SJCRH30 (cell line): ENCODE measurements around the gene EIF3C. TPM values are rescaled to one million over a fixed set of nuclear protein-coding genes. Genes with fewer than 3 reads are reported as not detected.
"Not testable (repeated sequence)": the region's sequence is repeated elsewhere in the genome, so short reads cannot be mapped to it uniquely, and the experiment has no call there.

Experiments used
- DNase-seq, 2 experiments: peaks; one replicate each; pipeline ENCODE4 v3.0.0-alpha.2; 2015 to 2020
- H3K27ac ChIP-seq: fragments of 250-450 bp; sonication (Bioruptor Pico); 2 replicates; pipeline ENCODE4 v1.5.1; 2020; ENCODE audit warnings: mild to moderate bottlenecking, moderate library complexity
- H3K27me3 ChIP-seq: fragments of 250-450 bp; sonication (Bioruptor Pico); 2 replicates; pipeline ENCODE4 v1.5.1; 2020; ENCODE audit warnings: mild to moderate bottlenecking, moderate library complexity
- H3K36me3 ChIP-seq: fragments of 250-450 bp; sonication (Bioruptor Pico); 2 replicates; pipeline ENCODE4 v1.5.1; 2020; ENCODE audit warnings: mild to moderate bottlenecking, moderate library complexity
- H3K4me1 ChIP-seq: fragments of 250-450 bp; sonication (Bioruptor Pico); 2 replicates; pipeline ENCODE4 v1.5.1; 2020; ENCODE audit warnings: mild to moderate bottlenecking, moderate library complexity
- H3K4me3 ChIP-seq: fragments of 250-450 bp; sonication (Bioruptor Pico); 2 replicates; pipeline ENCODE4 v1.5.1; 2020; ENCODE audit warnings: mild to moderate bottlenecking, moderate library complexity
- H3K9me3 ChIP-seq: fragments of 250-450 bp; sonication (Bioruptor Pico); replicated peaks from 2 replicates; pipeline ENCODE4 v1.5.1; 2020; ENCODE audit warnings: mild to moderate bottlenecking, moderate library complexity
- total RNA-seq: library from RNA; depleted of rRNA; stranded (reverse); fragments of >200 nt; shearing (Covaris generic); gene quantifications from 2 replicates; pipeline ENCODE4 v1.2.3, GENCODE V29; 2014; rRNA removed

EIF3C gene
- total RNA-seq, 1 experiment from 2014 or later: 361 TPM

GRCh38 chr16:28732455-28733124, 21.3 kb downstream of the EIF3C start:
- not testable (repeated sequence) for H3K4me3 ChIP-seq, DNase-seq, H3K36me3 ChIP-seq, H3K9me3 ChIP-seq, H3K4me1 ChIP-seq, H3K27ac ChIP-seq, H3K27me3 ChIP-seq

- H3K4me3 ChIP-seq, H3K4me1 ChIP-seq, DNase-seq, H3K27ac ChIP-seq, H3K27me3 ChIP-seq, H3K9me3 ChIP-seq, H3K36me3 ChIP-seq: not testable (repeated sequence)
Measured at GRCh38 chr16:28739787-28740186, 28.5 kb downstream of the EIF3C start.

- not testable (repeated sequence) for H3K27me3 ChIP-seq, H3K4me1 ChIP-seq, H3K4me3 ChIP-seq, H3K9me3 ChIP-seq, DNase-seq, H3K27ac ChIP-seq, H3K36me3 ChIP-seq
Measured at GRCh38 chr16:28740631-28741030, 29.4 kb downstream of the EIF3C start.

- not testable (repeated sequence) for H3K27me3 ChIP-seq, H3K4me1 ChIP-seq, DNase-seq, H3K27ac ChIP-seq, H3K4me3 ChIP-seq, H3K9me3 ChIP-seq, H3K36me3 ChIP-seq
Measured at GRCh38 chr16:28741295-28741694, 30.0 kb downstream of the EIF3C start.

GRCh38 chr16:28746618-28747350, 35.5 kb downstream of the EIF3C start:
- not testable (repeated sequence) for DNase-seq, H3K4me1 ChIP-seq, H3K36me3 ChIP-seq, H3K27ac ChIP-seq, H3K9me3 ChIP-seq, H3K4me3 ChIP-seq, H3K27me3 ChIP-seq

GRCh38 chr16:28749997-28750465, 38.8 kb downstream of the EIF3C start:
- not testable (repeated sequence) for H3K4me3 ChIP-seq, H3K27ac ChIP-seq, H3K9me3 ChIP-seq, H3K27me3 ChIP-seq, H3K36me3 ChIP-seq, H3K4me1 ChIP-seq
- peak in 1 of 2 experiments; percentile 20 for DNase-seq

- H3K4me3 ChIP-seq, H3K9me3 ChIP-seq, DNase-seq, H3K4me1 ChIP-seq, H3K27ac ChIP-seq, H3K36me3 ChIP-seq, H3K27me3 ChIP-seq: not testable (repeated sequence)
Measured at GRCh38 chr16:28750469-28751067, 39.3 kb downstream of the EIF3C start.

GRCh38 chr16:28751487-28751886, 40.2 kb downstream of the EIF3C start, which contains the start of gene NPIPB9:
NPIPB9 (plus strand) TSS chr16:28751787.
- not testable (repeated sequence) for H3K4me3 ChIP-seq, H3K27me3 ChIP-seq, H3K4me1 ChIP-seq, DNase-seq, H3K9me3 ChIP-seq, H3K27ac ChIP-seq, H3K36me3 ChIP-seq

GRCh38 chr16:28781697-28782096, 70.4 kb downstream of the EIF3C start:
- not testable (repeated sequence) for H3K27me3 ChIP-seq, H3K27ac ChIP-seq, H3K4me3 ChIP-seq, H3K36me3 ChIP-seq, H3K4me1 ChIP-seq, H3K9me3 ChIP-seq, DNase-seq

GRCh38 chr16:28782357-28782756, 71.1 kb downstream of the EIF3C start:
- H3K27me3 ChIP-seq, H3K9me3 ChIP-seq, H3K27ac ChIP-seq, H3K36me3 ChIP-seq, H3K4me3 ChIP-seq, DNase-seq, H3K4me1 ChIP-seq: not testable (repeated sequence)

Other genes starting within 250 kb of the EIF3C start
- not detected in 2 replicates for gene NPIPB7, start 239.1 kb upstream of the EIF3C start, total RNA-seq
- gene CLN3, start 219.4 kb upstream of the EIF3C start, total RNA-seq: 7.3 and 10.2 TPM in 2 replicates
- not detected in 2 replicates for gene APOBR, start 216.8 kb upstream of the EIF3C start, total RNA-seq
- gene IL27, start 204.6 kb upstream of the EIF3C start, total RNA-seq: not detected in 2 replicates
- gene NUPR1, start 172.5 kb upstream of the EIF3C start, total RNA-seq: not detected in 2 replicates
- 13.1 and 14.4 TPM in 2 replicates for gene SGF29, start 157.5 kb upstream of the EIF3C start, total RNA-seq
- not detected in 2 replicates for gene SULT1A2, start 114.4 kb upstream of the EIF3C start, total RNA-seq
- gene SULT1A1, start 101.4 kb upstream of the EIF3C start, total RNA-seq: 1.4 and 1.8 TPM in 2 replicates
- not detected in 2 replicates for gene NPIPB8, start 73.4 kb upstream of the EIF3C start, total RNA-seq
- 1.1 TPM in 1 of 2 replicates, not detected in the other for gene NPIPB9, start 40.3 kb downstream of the EIF3C start, total RNA-seq
- 55.0 and 68.3 TPM in 2 replicates for gene ATXN2L, start 111.5 kb downstream of the EIF3C start, total RNA-seq
- 115 and 119 TPM in 2 replicates for gene TUFM, start 134.9 kb downstream of the EIF3C start, total RNA-seq
- 20.3 and 21.4 TPM in 2 replicates for gene SH2B1, start 152.4 kb downstream of the EIF3C start, total RNA-seq
- gene ATP2A1, start 167.0 kb downstream of the EIF3C start, total RNA-seq: 21.8 and 24.8 TPM in 2 replicates
- 7.4 and 8.1 TPM in 2 replicates for gene RABEP2, start 213.8 kb downstream of the EIF3C start, total RNA-seq
- 0.10 TPM in 1 of 2 replicates, not detected in the other for gene CD19, start 220.5 kb downstream of the EIF3C start, total RNA-seq
- 20.2 and 29.5 TPM in 2 replicates for gene NFATC2IP, start 239.5 kb downstream of the EIF3C start, total RNA-seq